ENCODE data around the gene CADM3.
A peak's percentile ranks its signal among the peaks of the same experiment; 100 is the strongest.

Gene CADM3

DNA sequence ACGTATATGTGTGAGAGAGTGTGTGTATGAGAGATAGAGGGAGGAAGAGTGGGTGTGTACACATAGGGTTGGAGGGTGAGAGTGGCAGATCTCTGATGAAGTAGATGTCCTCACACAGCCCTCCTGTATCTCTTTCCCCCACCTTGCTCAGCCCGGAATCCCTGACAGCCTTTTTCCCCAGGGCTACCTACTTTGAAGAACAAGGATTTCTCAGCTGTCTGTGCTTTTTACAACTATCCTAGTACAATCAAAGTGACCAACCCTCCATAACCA lies 29.1 kb upstream of the CADM3 start:
- peak overlapping the region in 1 of 2 donors; percentile 45 for H3K4me3 ChIP-seq (replicated peaks in 1 of 2; ENCODE audit: low read depth in 2 of 2, low read length in 2 of 2)
- no peak for DNase-seq (ENCODE audit: low read depth in 2 of 2)
- TF ChIP-seq, protein P1, sequence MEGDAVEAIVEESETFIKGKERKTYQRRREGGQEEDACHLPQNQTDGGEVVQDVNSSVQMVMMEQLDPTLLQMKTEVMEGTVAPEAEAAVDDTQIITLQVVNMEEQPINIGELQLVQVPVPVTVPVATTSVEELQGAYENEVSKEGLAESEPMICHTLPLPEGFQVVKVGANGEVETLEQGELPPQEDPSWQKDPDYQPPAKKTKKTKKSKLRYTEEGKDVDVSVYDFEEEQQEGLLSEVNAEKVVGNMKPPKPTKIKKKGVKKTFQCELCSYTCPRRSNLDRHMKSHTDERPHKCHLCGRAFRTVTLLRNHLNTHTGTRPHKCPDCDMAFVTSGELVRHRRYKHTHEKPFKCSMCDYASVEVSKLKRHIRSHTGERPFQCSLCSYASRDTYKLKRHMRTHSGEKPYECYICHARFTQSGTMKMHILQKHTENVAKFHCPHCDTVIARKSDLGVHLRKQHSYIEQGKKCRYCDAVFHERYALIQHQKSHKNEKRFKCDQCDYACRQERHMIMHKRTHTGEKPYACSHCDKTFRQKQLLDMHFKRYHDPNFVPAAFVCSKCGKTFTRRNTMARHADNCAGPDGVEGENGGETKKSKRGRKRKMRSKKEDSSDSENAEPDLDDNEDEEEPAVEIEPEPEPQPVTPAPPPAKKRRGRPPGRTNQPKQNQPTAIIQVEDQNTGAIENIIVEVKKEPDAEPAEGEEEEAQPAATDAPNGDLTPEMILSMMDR (IDR thresholded peaks at IDR 0.05; ENCODE audit: low read depth, low read length), result no peak

DNA sequence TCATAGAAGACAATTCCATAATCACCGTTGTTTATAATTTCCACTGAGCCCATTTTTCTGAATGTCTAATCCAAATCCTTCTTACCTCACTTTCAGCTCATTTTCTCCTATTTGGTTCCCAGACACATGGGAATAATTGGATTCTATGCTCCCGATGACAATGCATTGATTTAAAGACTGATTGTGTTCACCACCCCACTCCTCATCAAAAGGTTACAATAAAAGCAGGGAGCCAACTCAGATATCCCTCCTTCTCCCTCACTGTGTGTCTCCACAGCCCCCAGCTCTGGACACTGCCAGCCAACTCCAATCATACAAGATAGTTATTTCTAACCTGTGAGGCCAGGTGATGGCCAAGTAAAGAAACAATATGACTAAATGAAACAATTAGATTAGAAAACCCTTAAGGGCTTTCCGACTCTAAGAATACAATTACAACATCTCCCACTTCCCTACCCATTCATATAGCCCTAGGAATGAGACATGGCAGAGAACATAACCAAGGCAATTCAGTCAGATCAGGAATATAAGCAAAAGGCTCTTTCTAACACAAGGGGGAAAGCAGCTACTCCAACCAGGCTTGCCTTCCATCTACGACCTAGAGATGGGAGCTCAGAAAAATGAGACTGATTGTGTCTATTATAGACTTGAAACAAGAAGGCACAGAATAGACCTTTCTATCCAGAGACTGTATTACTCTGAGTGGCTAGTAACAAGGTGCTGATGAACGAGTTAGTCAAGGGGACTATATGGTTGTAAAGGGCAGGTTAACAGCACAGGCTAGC lies 28.5 kb upstream of the CADM3 start:
- TF ChIP-seq, protein P1 (IDR thresholded peaks at IDR 0.05; ENCODE audit: low read depth, low read length), result no peak

DNA sequence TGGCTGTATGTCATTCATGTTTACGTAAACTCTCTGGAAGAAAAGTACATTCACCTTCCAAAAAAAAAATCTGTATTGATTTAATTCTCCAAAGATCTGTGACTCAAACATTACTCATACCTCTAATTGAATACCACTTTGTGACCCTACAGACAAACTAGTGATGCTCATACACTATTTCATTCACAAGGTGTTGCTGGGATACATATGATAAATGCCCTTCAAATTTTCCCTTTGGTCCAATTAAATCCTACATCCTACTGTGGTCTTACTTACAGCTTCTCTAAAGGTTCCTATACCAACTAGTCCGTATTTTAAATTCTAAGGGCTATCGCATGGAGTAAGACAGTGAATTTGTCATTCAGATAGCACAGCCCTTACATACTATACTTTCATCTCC lies 26.8 kb upstream of the CADM3 start:
- no peak overlapping the region for H3K4me3 ChIP-seq (replicated peaks in 1 of 2; ENCODE audit: low read depth in 2 of 2, low read length in 2 of 2)
- no peak for DNase-seq (ENCODE audit: low read depth in 2 of 2)
- TF ChIP-seq, protein P1 (IDR thresholded peaks at IDR 0.05; ENCODE audit: low read depth, low read length), result no peak

More for the DNA sequence above, 28.5 kb upstream of the CADM3 start:
- no peak overlapping the region for H3K4me3 ChIP-seq (replicated peaks in 1 of 2; ENCODE audit: low read depth in 2 of 2, low read length in 2 of 2)
- no peak for DNase-seq (ENCODE audit: low read depth in 2 of 2)

DNA sequence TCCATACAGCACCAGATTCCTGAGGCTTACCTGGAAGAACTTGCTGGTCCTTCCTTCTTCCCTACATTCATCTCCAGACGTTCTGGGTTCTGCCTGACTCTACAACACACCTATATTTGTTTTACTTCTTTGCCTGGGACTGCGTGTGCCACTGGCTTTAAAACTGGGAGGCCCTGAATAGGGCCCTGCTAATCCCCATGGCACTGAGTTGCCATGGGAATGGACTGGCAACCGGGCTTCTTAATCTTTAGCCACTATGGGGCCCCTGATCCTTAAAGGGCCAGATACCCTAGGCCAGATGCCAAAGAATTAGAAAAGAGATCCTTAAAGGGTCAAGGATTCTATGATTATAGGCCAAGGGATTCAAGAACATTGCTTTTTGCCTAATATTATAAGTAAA lies 24.4 kb upstream of the CADM3 start:
- TF ChIP-seq, protein P1 (IDR thresholded peaks at IDR 0.05; ENCODE audit: low read depth, low read length), result no peak
- no peak for DNase-seq (ENCODE audit: low read depth in 2 of 2)
- no peak overlapping the region for H3K4me3 ChIP-seq (replicated peaks in 1 of 2; ENCODE audit: low read depth in 2 of 2, low read length in 2 of 2)

DNA sequence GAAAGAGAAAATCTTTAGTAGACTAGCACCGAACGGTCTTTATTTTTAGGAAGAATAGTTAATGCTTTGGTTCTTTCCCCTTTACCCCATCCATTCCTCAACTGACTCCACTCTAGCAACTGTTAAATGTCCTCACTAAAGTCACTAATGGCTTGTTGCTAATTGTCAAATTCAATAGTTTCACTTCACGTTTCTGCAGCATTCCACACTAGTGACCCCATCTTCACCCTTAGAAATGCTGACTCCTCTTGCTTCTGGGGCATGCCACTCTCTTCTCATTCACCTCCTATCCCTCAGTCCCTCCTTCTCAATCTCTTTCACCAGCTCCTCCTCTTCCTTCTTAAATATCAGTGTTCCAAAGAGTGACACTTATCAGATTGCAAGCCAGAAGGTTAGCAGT lies 19.4 kb upstream of the CADM3 start:
- H3K4me3 ChIP-seq (replicated peaks in 1 of 2; ENCODE audit: low read depth in 2 of 2, low read length in 2 of 2), result no peak overlapping the region
- TF ChIP-seq, protein P1 (IDR thresholded peaks at IDR 0.05; ENCODE audit: low read depth, low read length), result no peak
- DNase-seq (ENCODE audit: low read depth in 2 of 2), result no peak

DNA sequence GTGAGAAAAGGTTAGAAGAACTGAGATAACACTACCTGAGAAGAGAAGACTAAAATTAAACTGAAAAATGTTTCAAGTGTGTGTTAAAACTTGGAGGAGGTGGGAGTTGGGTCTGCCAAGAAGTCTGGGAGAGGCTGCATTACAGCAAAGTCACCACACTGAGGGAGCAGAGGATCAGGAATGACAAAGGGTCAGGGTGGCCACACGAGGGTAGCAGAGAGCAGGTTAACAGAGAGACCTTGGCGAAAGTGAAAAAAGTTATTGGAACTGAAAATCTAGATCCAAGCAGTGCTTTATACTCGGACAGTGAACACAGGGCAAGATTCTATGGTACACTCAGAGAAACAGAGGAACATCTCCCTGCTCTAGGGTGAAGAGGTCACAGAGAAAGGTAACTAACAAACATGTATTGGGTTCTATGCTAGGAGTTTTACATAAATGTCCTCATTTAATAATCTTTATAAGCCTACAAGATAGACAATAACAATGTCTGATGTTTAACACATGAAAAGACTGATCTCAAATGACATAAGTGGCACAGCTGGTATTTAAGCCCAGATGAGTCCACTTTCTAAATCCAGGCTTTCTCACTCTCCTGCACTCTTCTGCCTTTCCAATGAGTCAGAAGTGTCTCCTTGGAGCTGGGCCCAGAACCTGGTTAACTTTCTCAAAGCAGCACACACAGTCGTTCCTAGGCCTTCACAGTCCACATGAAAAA lies 10.3 kb upstream of the CADM3 start:
- peak; percentile 90 to 92 for DNase-seq (ENCODE audit: low read depth in 2 of 2)
- TF ChIP-seq, protein P1 (IDR thresholded peaks at IDR 0.05; ENCODE audit: low read depth, low read length), result peak; percentile 94
- H3K4me3 ChIP-seq (replicated peaks in 1 of 2; ENCODE audit: low read depth in 2 of 2, low read length in 2 of 2), result no peak overlapping the region

Data from cardiac fibroblast (primary cell).